Measurements from ENCODE around the gene TUBAL3. TPM values are rescaled to one million over a fixed set of nuclear protein-coding genes. Genes with fewer than 3 reads are reported as not detected.

TUBAL3 gene
- total RNA-seq, 1 donor from 2014 or later: not detected

DNA sequence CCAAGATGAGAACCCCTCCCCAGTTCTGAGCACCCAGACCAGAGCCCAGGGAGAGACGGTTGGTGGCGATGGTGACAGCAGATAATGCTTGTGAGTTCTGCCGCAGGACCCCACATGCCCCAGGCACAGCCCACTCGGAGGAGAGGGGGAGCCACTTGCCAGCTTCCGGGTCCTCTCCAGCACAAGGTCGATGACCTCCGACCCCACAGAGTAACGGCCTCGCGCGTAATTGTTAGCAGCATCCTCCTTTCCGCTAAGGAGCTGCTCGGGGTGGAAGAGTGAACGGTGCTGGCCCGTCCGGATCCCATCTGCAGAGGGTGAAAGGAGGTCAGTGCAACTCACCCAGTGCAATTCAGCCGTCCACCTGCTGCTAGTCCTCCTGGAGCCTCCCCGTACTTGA, 9.5 kb downstream of the TUBAL3 start:
- Mint-ChIP-seq H3K4me3 (ENCODE audit: unreplicated experiment) (no peak overlapping the region), H3K36me3 (ENCODE audit: unreplicated experiment) (peaks cover 14% of the 10 kb centered on the region), H3K27ac (ENCODE audit: unreplicated experiment) (no peak overlapping the region), H3K27me3 (ENCODE audit: unreplicated experiment) (no peaks in the 10 kb centered on the region), H3K9me3 (ENCODE audit: unreplicated experiment) (peaks cover 2% of the 10 kb centered on the region), H3K4me1 (ENCODE audit: low read depth, unreplicated experiment) (no peaks in the 10 kb centered on the region)
- TF ChIP-seq, protein P1, sequence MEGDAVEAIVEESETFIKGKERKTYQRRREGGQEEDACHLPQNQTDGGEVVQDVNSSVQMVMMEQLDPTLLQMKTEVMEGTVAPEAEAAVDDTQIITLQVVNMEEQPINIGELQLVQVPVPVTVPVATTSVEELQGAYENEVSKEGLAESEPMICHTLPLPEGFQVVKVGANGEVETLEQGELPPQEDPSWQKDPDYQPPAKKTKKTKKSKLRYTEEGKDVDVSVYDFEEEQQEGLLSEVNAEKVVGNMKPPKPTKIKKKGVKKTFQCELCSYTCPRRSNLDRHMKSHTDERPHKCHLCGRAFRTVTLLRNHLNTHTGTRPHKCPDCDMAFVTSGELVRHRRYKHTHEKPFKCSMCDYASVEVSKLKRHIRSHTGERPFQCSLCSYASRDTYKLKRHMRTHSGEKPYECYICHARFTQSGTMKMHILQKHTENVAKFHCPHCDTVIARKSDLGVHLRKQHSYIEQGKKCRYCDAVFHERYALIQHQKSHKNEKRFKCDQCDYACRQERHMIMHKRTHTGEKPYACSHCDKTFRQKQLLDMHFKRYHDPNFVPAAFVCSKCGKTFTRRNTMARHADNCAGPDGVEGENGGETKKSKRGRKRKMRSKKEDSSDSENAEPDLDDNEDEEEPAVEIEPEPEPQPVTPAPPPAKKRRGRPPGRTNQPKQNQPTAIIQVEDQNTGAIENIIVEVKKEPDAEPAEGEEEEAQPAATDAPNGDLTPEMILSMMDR (IDR thresholded peaks at IDR 0.05; ENCODE audit: partially characterized antibody, unreplicated experiment): no peak
- DNase-seq: no peak

DNA sequence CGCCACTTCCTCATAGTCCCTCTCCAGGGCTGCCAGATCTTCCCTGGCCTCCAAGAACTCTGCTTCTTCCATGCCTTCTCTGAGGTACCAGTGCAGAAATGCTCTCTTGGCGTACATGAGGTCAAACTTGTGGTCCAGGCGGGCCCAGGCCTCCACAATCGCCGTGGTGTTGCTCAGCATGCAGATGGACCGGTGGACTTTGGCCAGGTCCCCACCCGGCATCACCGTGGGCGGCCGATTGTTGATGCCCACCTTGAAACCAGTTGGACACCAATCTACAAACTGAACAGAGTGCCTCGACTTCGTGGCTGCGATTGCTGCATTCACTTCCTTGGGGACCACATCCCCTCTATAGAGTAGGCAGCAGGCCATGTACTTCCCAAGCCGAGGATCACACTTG, 11.1 kb downstream of the TUBAL3 start:
- no peak overlapping the region for H3K27ac Mint-ChIP-seq (ENCODE audit: unreplicated experiment)
- H3K36me3 Mint-ChIP-seq (ENCODE audit: unreplicated experiment): peaks cover 14% of the 10 kb centered on the region
- no peak for DNase-seq
- TF ChIP-seq, protein P1 (IDR thresholded peaks at IDR 0.05; ENCODE audit: partially characterized antibody, unreplicated experiment): no peak
- H3K9me3 Mint-ChIP-seq (ENCODE audit: unreplicated experiment): peaks cover 2% of the 10 kb centered on the region
- no peaks in the 10 kb centered on the region for H3K4me1 Mint-ChIP-seq (ENCODE audit: low read depth, unreplicated experiment)
- H3K4me3 Mint-ChIP-seq (ENCODE audit: unreplicated experiment): no peak overlapping the region
- no peaks in the 10 kb centered on the region for H3K27me3 Mint-ChIP-seq (ENCODE audit: unreplicated experiment)

GRCh38 chr10:5391790-5392189, 12.8 kb downstream of the TUBAL3 start:
- no peak overlapping the region for H3K4me3 Mint-ChIP-seq (ENCODE audit: unreplicated experiment)
- no peak for DNase-seq
- no peak overlapping the region for H3K27ac Mint-ChIP-seq (ENCODE audit: unreplicated experiment)
- H3K4me1 Mint-ChIP-seq (ENCODE audit: low read depth, unreplicated experiment): no peaks in the 10 kb centered on the region
- TF ChIP-seq, protein P1 (IDR thresholded peaks at IDR 0.05; ENCODE audit: partially characterized antibody, unreplicated experiment): no peak
- H3K36me3 Mint-ChIP-seq (ENCODE audit: unreplicated experiment): peaks cover 20% of the 10 kb centered on the region
- H3K9me3 Mint-ChIP-seq (ENCODE audit: unreplicated experiment): peaks cover 2% of the 10 kb centered on the region
- no peaks in the 10 kb centered on the region for H3K27me3 Mint-ChIP-seq (ENCODE audit: unreplicated experiment)

DNA sequence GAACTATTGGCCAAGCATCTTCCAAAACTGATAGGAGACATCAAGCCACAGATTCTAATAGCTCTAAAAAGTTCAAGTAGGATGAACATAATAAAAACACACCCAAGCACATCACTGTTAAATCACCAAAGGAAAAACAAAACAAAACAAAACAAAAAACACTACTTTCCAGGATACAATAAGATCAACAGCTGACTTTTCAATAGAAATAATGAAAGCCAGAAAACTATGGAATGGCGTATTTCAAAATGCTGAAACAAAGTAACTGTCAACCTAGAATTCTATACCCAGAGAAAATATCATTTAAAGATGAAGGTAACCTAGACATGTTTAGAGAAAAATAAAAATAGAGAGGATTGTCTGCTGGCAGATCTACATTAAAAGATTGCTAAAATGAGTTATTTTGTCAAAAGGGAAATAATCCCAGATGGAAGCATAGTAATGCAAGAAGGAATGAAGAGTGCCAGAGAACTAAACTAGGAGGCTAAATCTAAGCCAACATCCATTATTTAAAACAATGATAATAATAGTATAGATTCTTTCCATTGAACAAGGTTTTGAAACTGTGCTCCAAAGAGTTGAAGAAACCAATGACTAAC, 13.9 kb downstream of the TUBAL3 start:
- no peak overlapping the region for H3K27ac Mint-ChIP-seq (ENCODE audit: unreplicated experiment)
- TF ChIP-seq, protein P1 (IDR thresholded peaks at IDR 0.05; ENCODE audit: partially characterized antibody, unreplicated experiment): no peak
- no peaks in the 10 kb centered on the region for H3K9me3 Mint-ChIP-seq (ENCODE audit: unreplicated experiment)
- H3K27me3 Mint-ChIP-seq (ENCODE audit: unreplicated experiment): no peaks in the 10 kb centered on the region
- no peak overlapping the region for H3K4me3 Mint-ChIP-seq (ENCODE audit: unreplicated experiment)
- no peak for DNase-seq
- no peaks in the 10 kb centered on the region for H3K4me1 Mint-ChIP-seq (ENCODE audit: low read depth, unreplicated experiment)
- H3K36me3 Mint-ChIP-seq (ENCODE audit: unreplicated experiment): peaks cover 27% of the 10 kb centered on the region

DNA sequence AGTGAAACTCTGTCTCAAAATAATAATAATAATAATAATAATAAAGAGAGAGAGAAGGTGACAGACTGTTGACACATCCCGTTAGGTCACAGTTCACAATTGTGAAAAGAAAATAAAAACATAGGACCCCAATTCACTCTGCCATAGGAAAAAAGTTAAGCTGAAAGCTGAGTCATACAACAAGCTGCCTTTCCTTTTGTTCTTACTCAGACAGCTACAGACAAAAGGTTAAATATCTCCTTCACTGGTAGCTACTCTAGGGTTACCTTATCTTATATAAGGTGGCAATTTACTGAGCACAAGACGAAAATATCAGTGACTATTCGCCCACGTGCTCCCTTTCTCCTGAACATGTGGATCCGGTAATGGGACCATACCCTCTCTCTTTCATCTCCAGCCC, 17.5 kb downstream of the TUBAL3 start:
- no peak for DNase-seq
- H3K27me3 Mint-ChIP-seq (ENCODE audit: unreplicated experiment): no peaks in the 10 kb centered on the region
- TF ChIP-seq, protein P1 (IDR thresholded peaks at IDR 0.05; ENCODE audit: partially characterized antibody, unreplicated experiment): no peak
- no peaks in the 10 kb centered on the region for H3K4me1 Mint-ChIP-seq (ENCODE audit: low read depth, unreplicated experiment)
- no peak overlapping the region for H3K4me3 Mint-ChIP-seq (ENCODE audit: unreplicated experiment)
- no peak overlapping the region for H3K27ac Mint-ChIP-seq (ENCODE audit: unreplicated experiment)
- no peaks in the 10 kb centered on the region for H3K9me3 Mint-ChIP-seq (ENCODE audit: unreplicated experiment)
- peaks cover 21% of the 10 kb centered on the region for H3K36me3 Mint-ChIP-seq (ENCODE audit: unreplicated experiment)
